GM12801 (cell line): Measurements from ENCODE around the gene NHEJ1.

Experiments used
- CTCF ChIP-seq: IDR thresholded peaks from one replicate; pipeline ENCODE4 v1.5.1; 2011; ENCODE audit warnings: control low read depth; ENCODE audit not compliant: insufficient read length; ENCODE audit errors: extremely low read depth

Gene NHEJ1

GRCh38 chr2:219056176-219056895 lies 104.3 kb downstream of the NHEJ1 start:
- no peak for TF ChIP-seq CTCF

- no peak for TF ChIP-seq CTCF
Observed at GRCh38 chr2:219054956-219055903, 105.4 kb downstream of the NHEJ1 start.

GRCh38 chr2:219049282-219049681 lies 111.3 kb downstream of the NHEJ1 start:
- no peak for TF ChIP-seq CTCF

GRCh38 chr2:219045937-219046550 lies 114.6 kb downstream of the NHEJ1 start:
- no peak for TF ChIP-seq CTCF

- no peak for TF ChIP-seq CTCF
Observed at GRCh38 chr2:219042750-219043149, 117.9 kb downstream of the NHEJ1 start.

- TF ChIP-seq CTCF = no peak
Observed at GRCh38 chr2:219042157-219042556, 118.5 kb downstream of the NHEJ1 start.

GRCh38 chr2:219041252-219041651 lies 119.4 kb downstream of the NHEJ1 start, which contains the start of gene CFAP65:
Gene CFAP65 (minus strand): TSS chr2:219041516. CDS start chr2:219039048, 2,468 bp downstream.
- TF ChIP-seq CTCF = no peak
